ELF-1 (cell line): ENCODE results near the gene EHHADH.

Source experiments
- DNase-seq: peaks from one replicate; pipeline ENCODE4 v3.0.0-alpha.2; 2016; ENCODE audit warnings: low read depth, low spot score

EHHADH gene

DNA sequence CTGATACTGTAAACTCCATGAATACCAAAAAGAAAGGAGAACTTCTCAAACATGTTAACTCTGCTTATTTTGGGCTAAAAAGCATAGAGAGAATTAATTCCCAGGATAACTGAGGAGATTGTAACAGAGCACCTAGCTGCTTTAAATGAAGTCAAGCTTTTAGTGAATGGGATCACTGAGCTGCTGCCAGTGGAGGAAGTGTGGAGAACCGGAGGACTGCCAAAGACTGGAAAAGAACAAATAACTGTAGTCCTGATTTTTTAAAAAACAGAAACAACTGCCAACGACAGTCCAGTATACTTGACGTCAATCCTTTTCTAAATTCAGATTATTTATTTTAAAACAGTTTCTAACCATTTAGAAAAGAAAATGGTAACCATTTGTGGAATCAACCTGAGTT lies 104.3 kb downstream of the EHHADH start:
- DNase-seq = no peak

DNA sequence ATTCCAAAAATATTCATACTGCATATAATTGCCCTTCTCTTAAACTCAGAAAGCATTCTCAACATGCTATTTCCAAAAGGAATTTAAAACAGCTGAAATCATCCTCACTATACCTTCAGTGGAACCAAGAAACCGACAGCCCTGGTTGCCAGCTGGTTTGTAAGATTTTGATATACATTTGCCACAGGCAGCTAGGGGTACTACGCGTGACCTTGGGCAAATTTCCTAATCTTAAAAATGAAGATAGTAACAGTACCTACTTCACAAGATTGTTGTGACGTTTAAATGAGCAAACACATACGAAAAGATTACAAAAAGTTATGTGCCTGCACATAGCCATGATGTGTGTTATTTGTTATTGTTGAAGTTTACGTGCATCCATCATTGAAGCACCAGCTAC lies 108.3 kb downstream of the EHHADH start:
- no peak for DNase-seq

DNA sequence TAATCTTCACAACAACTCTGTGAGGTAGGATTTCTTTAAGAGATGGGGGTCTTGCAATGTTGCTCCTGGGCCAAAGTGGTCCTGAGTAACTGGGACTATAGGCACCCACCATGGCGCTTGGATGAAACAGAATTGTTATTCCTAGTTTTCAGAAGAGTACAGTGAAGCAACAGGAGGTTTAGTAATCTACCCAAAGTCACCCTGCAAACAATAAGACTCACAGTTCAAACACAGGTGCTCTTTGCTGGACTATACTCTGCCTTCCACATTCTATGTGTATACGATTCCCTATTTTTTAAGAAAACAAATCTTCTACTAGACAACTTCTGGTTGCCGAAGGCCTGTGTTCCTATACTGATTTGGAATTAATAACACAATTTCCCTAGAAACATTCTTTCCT lies 109.1 kb downstream of the EHHADH start:
- DNase-seq = no peak
